ENCODE results near the gene TIMM8A.
"Not testable (repeated sequence)": the region's sequence is repeated elsewhere in the genome, so short reads cannot be mapped to it uniquely, and the experiment has no call there.

Gene TIMM8A

GRCh38 chrX:101357166-101357795 is 8.7 kb upstream of the TIMM8A start:
- DNase-seq: no peak

- DNase-seq: no peak
Measured at GRCh38 chrX:101349193-101349562, 636 bp upstream of the TIMM8A start.

GRCh38 chrX:101347859-101348451 is 587 bp downstream of the TIMM8A start:
- no peak for DNase-seq

GRCh38 chrX:101337776-101338271 is 10.7 kb downstream of the TIMM8A start:
- DNase-seq: no peak

GRCh38 chrX:101334310-101334709 is 14.2 kb downstream of the TIMM8A start:
- DNase-seq: not testable (repeated sequence)

GRCh38 chrX:101326600-101326999 is 21.9 kb downstream of the TIMM8A start:
- DNase-seq: not testable (repeated sequence)

GRCh38 chrX:101303790-101304189 is 44.8 kb downstream of the TIMM8A start:
- DNase-seq: no peak

Data from CD4-positive, alpha-beta T cell treated with Interleukin-15 for 1 hour (primary cell).